Parathyroid adenoma (tissue), 2 donors: ENCODE data around the gene ZNF668.

Source experiments
- H2AFZ ChIP-seq: fragments of 300-600 bp; sonication (generic); one replicate; pipeline ENCODE4 v1.7.0; 2017; ENCODE audit warnings: antibody characterized with exemption, mild to moderate bottlenecking
- H3K27ac ChIP-seq: fragments of 300-600 bp; sonication (generic); one replicate; pipeline ENCODE4 v1.7.0; 2017
- H3K27me3 ChIP-seq: fragments of 300-600 bp; sonication (generic); one replicate; pipeline ENCODE4 v1.7.0; 2017; ENCODE audit warnings: low read length; ENCODE audit not compliant: control insufficient read depth, insufficient read depth
- H3K36me3 ChIP-seq: fragments of 300-600 bp; sonication (generic); one replicate; pipeline ENCODE4 v1.7.0; 2017; ENCODE audit warnings: low read length; ENCODE audit not compliant: control insufficient read depth, insufficient read depth
- H3K4me1 ChIP-seq: fragments of 300-600 bp; sonication (generic); one replicate; pipeline ENCODE4 v1.7.0; 2017; ENCODE audit warnings: control low read depth
- H3K4me2 ChIP-seq: fragments of 300-600 bp; sonication (generic); one replicate; pipeline ENCODE4 v1.7.0; 2017; ENCODE audit warnings: low read length
- H3K4me3 ChIP-seq: fragments of 300-600 bp; sonication (generic); one replicate; pipeline ENCODE4 v1.7.0; 2017; ENCODE audit warnings: low read depth, low read length
- H3K79me2 ChIP-seq: fragments of 300-600 bp; sonication (generic); one replicate; pipeline ENCODE4 v1.7.0; 2017; ENCODE audit warnings: control low read depth
- H3K9ac ChIP-seq: fragments of 300-600 bp; sonication (generic); one replicate; pipeline ENCODE4 v1.7.0; 2017; ENCODE audit warnings: mild to moderate bottlenecking
- H3K9me3 ChIP-seq: fragments of 300-600 bp; sonication (generic); one replicate; pipeline ENCODE4 v1.7.0; 2017; ENCODE audit warnings: low read length; ENCODE audit not compliant: control insufficient read depth
- CTCF ChIP-seq: fragments of 300-600 bp; sonication (generic); IDR thresholded peaks from one replicate; pipeline ENCODE4 v1.7.0; 2017; ENCODE audit warnings: antibody characterized with exemption, mild to moderate bottlenecking
- donor health status: primary hyperparathyroidism.

ZNF668 gene

GRCh38 chr16:31050280-31051030 lies 23.6 kb downstream of the ZNF668 start:
- Histone ChIP-seq H3K27ac (no peak overlapping the region), H3K9me3 (no peaks in the 10 kb centered on the region), H2AFZ (no peak overlapping the region), H3K36me3 (no peaks in the 10 kb centered on the region), H3K79me2 (no peaks in the 10 kb centered on the region), H3K4me1 (no peaks in the 10 kb centered on the region), H3K27me3 (no peaks in the 10 kb centered on the region), H3K9ac (no peak overlapping the region), H3K4me3 (no peak overlapping the region), H3K4me2 (no peak overlapping the region)
- TF ChIP-seq CTCF, result no peak

- no peak overlapping the region for H3K4me3 ChIP-seq
- no peaks in the 10 kb centered on the region for H3K36me3 ChIP-seq
- no peak overlapping the region for H3K9ac ChIP-seq
- no peaks in the 10 kb centered on the region for H3K4me1 ChIP-seq
- H3K79me2 ChIP-seq, result no peaks in the 10 kb centered on the region
- TF ChIP-seq CTCF, result no peak
- H3K27me3 ChIP-seq, result no peaks in the 10 kb centered on the region
- no peak overlapping the region for H3K4me2 ChIP-seq
- no peak overlapping the region for H3K27ac ChIP-seq
- H3K9me3 ChIP-seq, result no peaks in the 10 kb centered on the region
- H2AFZ ChIP-seq, result no peak overlapping the region
Measured at GRCh38 chr16:31043898-31044481, 30.1 kb downstream of the ZNF668 start.

GRCh38 chr16:31043352-31043751 lies 30.7 kb downstream of the ZNF668 start:
- Histone ChIP-seq H3K4me3 (no peak overlapping the region), H3K9me3 (no peaks in the 10 kb centered on the region), H3K9ac (no peak overlapping the region), H3K27ac (no peak overlapping the region), H3K27me3 (no peaks in the 10 kb centered on the region), H3K4me1 (no peaks in the 10 kb centered on the region), H3K36me3 (no peaks in the 10 kb centered on the region), H2AFZ (no peak overlapping the region), H3K4me2 (no peak overlapping the region), H3K79me2 (no peaks in the 10 kb centered on the region)
- no peak for TF ChIP-seq CTCF

GRCh38 chr16:31042866-31043265 lies 31.2 kb downstream of the ZNF668 start:
- Histone ChIP-seq H3K9ac (no peak overlapping the region), H2AFZ (no peak overlapping the region), H3K4me1 (no peaks in the 10 kb centered on the region), H3K27me3 (no peaks in the 10 kb centered on the region), H3K36me3 (no peaks in the 10 kb centered on the region), H3K9me3 (no peaks in the 10 kb centered on the region), H3K27ac (no peak overlapping the region), H3K4me3 (no peak overlapping the region), H3K4me2 (no peak overlapping the region), H3K79me2 (no peaks in the 10 kb centered on the region)
- no peak for TF ChIP-seq CTCF

GRCh38 chr16:31038993-31039392 lies 35.0 kb downstream of the ZNF668 start:
- Histone ChIP-seq H3K79me2 (peaks cover 5% of the 10 kb centered on the region), H3K27ac (no peak overlapping the region), H3K36me3 (no peaks in the 10 kb centered on the region), H3K4me2 (no peak overlapping the region), H3K9me3 (no peaks in the 10 kb centered on the region), H3K4me3 (no peak overlapping the region), H3K4me1 (peaks cover 6% of the 10 kb centered on the region), H3K9ac (no peak overlapping the region), H3K27me3 (no peaks in the 10 kb centered on the region), H2AFZ (no peak overlapping the region)
- no peak for TF ChIP-seq CTCF
